ENCODE measurements around the gene CAT.

Gene CAT

DNA sequence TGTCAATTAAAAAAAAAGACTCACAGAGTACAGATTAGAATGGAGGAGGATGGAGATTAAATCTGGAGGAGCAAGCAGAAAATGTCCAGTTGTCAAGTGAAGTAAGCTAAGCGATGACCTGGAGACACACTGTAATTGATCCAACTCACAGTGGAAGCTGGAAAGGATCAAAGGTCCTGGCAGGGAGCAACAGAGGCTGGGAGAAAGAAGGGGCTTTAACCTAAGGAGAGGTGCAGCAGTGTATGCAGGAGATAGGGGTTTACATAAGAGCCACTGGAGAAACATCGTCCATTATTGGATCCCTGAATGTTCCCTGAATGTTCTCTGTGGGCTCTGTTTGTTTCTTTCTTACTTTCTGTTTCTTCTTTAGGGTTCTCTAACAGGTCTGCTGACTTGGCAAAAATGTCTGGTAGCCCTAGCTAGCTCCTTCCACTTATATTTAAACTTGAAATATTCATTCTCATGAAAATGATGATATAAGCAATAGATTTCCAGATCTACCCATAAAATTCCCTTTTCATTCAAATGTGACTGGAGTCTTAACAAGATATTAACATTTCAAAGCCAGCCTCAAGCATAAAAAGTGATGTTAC lies 30.1 kb upstream of the CAT start:
- no peaks in the 10 kb centered on the region for H3K27me3 ChIP-seq
- no peak overlapping the region for H3K4me3 ChIP-seq (ENCODE audit: low read depth in 1 of 2, low read length in 1 of 2)
- H3K4me1 ChIP-seq (ENCODE audit: control insufficient read depth in 1 of 2, insufficient read depth in 1 of 2, low read depth in 1 of 2, low read length in 1 of 2) = peaks cover 10% of the 10 kb centered on the region in 2 experiments
- no peak for TF ChIP-seq CTCF (IDR thresholded peaks at IDR 0.05)
- no peak overlapping the region for H3K27ac ChIP-seq
- H3K36me3 ChIP-seq = no peaks in the 10 kb centered on the region
- H3K9me3 ChIP-seq = no peaks in the 10 kb centered on the region

DNA sequence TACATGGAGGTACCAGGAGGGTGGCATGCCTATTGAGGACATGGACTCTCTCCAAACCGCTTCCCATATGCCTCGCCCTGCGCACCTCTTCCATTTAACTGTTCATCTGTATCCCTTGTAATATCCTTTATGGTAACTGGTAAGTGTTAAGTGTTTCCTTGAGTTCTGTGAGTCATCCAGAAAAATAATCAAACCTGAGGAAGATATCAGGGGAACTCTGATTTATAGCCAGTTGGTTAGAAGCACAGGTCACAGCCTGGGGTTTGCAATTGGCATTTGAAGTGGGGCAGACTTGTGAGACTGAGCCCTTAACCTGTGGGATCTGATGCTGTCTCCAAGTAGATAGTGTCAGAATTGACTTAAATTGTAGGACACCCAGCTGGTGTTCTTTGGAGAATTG lies 27.6 kb upstream of the CAT start:
- no peak overlapping the region for H3K27ac ChIP-seq
- peaks cover 5 to 6% of the 10 kb centered on the region in 2 experiments for H3K4me1 ChIP-seq (ENCODE audit: control insufficient read depth in 1 of 2, insufficient read depth in 1 of 2, low read depth in 1 of 2, low read length in 1 of 2)
- no peak overlapping the region for H3K4me3 ChIP-seq (ENCODE audit: low read depth in 1 of 2, low read length in 1 of 2)
- no peak for TF ChIP-seq CTCF (IDR thresholded peaks at IDR 0.05)
- H3K36me3 ChIP-seq = no peaks in the 10 kb centered on the region
- H3K9me3 ChIP-seq = no peaks in the 10 kb centered on the region
- no peaks in the 10 kb centered on the region for H3K27me3 ChIP-seq

DNA sequence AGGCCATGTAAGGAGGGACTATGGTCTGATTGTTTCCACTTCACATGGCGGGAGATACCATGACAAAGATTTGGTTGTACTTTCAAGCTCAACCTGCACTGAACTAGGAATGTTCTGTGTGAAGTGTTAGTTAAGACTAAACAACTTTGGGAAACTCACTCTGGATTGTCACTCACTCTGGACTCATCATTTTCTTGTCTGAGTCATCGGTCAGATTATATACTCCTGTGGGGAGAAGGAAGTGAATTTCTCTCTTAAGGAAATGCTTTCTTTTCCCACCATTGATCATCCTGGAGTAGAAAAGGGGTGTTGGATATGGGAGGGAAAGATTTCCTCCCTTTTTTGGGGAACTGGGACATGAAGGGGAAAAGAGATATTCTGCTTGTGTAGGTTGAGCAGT lies 26.9 kb upstream of the CAT start:
- TF ChIP-seq CTCF (IDR thresholded peaks at IDR 0.05) = no peak
- Histone ChIP-seq H3K9me3 (no peaks in the 10 kb centered on the region), H3K4me3 (ENCODE audit: low read depth in 1 of 2, low read length in 1 of 2) (no peak overlapping the region), H3K27me3 (no peaks in the 10 kb centered on the region), H3K4me1 (ENCODE audit: control insufficient read depth in 1 of 2, insufficient read depth in 1 of 2, low read depth in 1 of 2, low read length in 1 of 2) (peaks cover 10 to 13% of the 10 kb centered on the region in 2 experiments), H3K36me3 (no peaks in the 10 kb centered on the region), H3K27ac (no peak overlapping the region)

- Histone ChIP-seq H3K9me3 (no peaks in the 10 kb centered on the region), H3K36me3 (no peaks in the 10 kb centered on the region), H3K4me1 (ENCODE audit: control insufficient read depth in 1 of 2, insufficient read depth in 1 of 2, low read depth in 1 of 2, low read length in 1 of 2) (peaks cover 25 to 28% of the 10 kb centered on the region in 2 experiments), H3K27ac (no peak overlapping the region), H3K27me3 (no peaks in the 10 kb centered on the region), H3K4me3 (ENCODE audit: low read depth in 1 of 2, low read length in 1 of 2) (no peak overlapping the region)
- no peak for TF ChIP-seq CTCF (IDR thresholded peaks at IDR 0.05)
Observed at GRCh38 chr11:34413263-34413662, 25.5 kb upstream of the CAT start.

DNA sequence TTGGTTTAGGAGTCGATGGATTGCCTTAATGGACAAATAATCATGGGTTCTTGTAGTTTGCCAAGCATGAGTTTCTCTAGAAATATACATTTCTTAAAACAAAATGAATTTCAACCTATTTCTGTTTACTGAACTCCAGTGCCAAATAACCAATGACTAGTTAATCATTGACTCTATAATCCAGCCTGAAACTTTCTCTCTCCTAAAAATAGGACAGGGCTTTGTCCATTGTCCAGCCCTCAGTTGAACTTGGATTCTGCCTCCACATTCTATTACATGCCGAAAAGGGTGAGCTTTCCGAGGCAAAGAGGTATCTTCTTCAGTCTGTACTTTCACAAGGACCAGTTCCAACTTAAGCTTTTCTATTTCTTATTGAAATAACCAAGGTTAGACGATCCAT lies 23.2 kb upstream of the CAT start:
- H3K4me3 ChIP-seq (ENCODE audit: low read depth in 1 of 2, low read length in 1 of 2) = no peak overlapping the region
- no peak for TF ChIP-seq CTCF (IDR thresholded peaks at IDR 0.05)
- peak overlapping the region; percentile 76 for H3K27ac ChIP-seq
- H3K27me3 ChIP-seq = no peaks in the 10 kb centered on the region
- H3K36me3 ChIP-seq = no peaks in the 10 kb centered on the region
- peaks cover 38 to 39% of the 10 kb centered on the region in 2 experiments for H3K4me1 ChIP-seq (ENCODE audit: control insufficient read depth in 1 of 2, insufficient read depth in 1 of 2, low read depth in 1 of 2, low read length in 1 of 2)
- no peaks in the 10 kb centered on the region for H3K9me3 ChIP-seq

All from neutrophil (primary cell).